Suprapubic skin (tissue), 4 donors: Measurements from ENCODE around the gene TMC6. TPM values are rescaled to one million over a fixed set of nuclear protein-coding genes. Genes with fewer than 3 reads are reported as not detected.

Source experiments
- DNase-seq, 2 donors: peaks; one replicate each; pipeline ENCODE4 v3.0.0-alpha.2; 2019; ENCODE audit warnings: low spot score in 2 of 2
- H3K27ac ChIP-seq: fragments of 200-600 bp; sonication (generic); one replicate; pipeline ENCODE4 v1.5.1; 2019
- H3K27me3 ChIP-seq: fragments of 200-600 bp; sonication (generic); one replicate; pipeline ENCODE4 v1.5.1; 2019
- H3K36me3 ChIP-seq: fragments of 200-600 bp; sonication (generic); one replicate; pipeline ENCODE4 v1.5.1; 2019
- H3K4me1 ChIP-seq: fragments of 200-600 bp; sonication (generic); one replicate; pipeline ENCODE4 v1.5.1; 2019
- H3K4me3 ChIP-seq: fragments of 200-600 bp; sonication (generic); one replicate; pipeline ENCODE4 v1.5.1; 2019; ENCODE audit warnings: mild to moderate bottlenecking
- H3K9me3 ChIP-seq: fragments of 200-600 bp; sonication (generic); one replicate; pipeline ENCODE4 v1.5.1; 2019
- CTCF ChIP-seq, 2 donors: fragments of 200-600 bp in 1 of 2; fragments of 450-650 bp in 1 of 2; sonication (generic) in 1 of 2; IDR thresholded peaks; one replicate each; pipeline ENCODE4 v1.5.1; 2016 to 2019; ENCODE audit warnings: antibody characterized with exemption in 2 of 2, mild to moderate bottlenecking in 1 of 2, moderate library complexity in 1 of 2
- EP300 ChIP-seq: sonication (generic); formaldehyde crosslinking; IDR thresholded peaks from one replicate; pipeline ENCODE4 v1.6.1; 2017; ENCODE audit warnings: antibody characterized with exemption
- POLR2A ChIP-seq, 2 donors: fragments of 450-650 bp; IDR thresholded peaks; one replicate each; pipeline ENCODE4 v1.6.1; 2017; ENCODE audit warnings: antibody characterized with exemption in 2 of 2, mild to moderate bottlenecking in 2 of 2, moderate library complexity in 2 of 2
- POLR2AphosphoS5 ChIP-seq, 3 donors: sonication (generic); formaldehyde crosslinking; IDR thresholded peaks; one replicate each; pipeline ENCODE4 v1.6.1; 2017; ENCODE audit warnings: antibody characterized with exemption in 3 of 3
- WGBS: methylation state at CpG from one replicate; pipeline ENCODE4 v1.1.5; 2018; 5-methylcytosine and 5-hydroxymethylcytosine counted together
- total RNA-seq, 4 donors: library from RNA; depleted of rRNA; stranded (reverse); fragments of >200 nt; gene quantifications; one replicate each; pipeline ENCODE4 v1.1.0, GENCODE V29; 2016

TMC6 gene
- total RNA-seq, 4 donors from 2014 or later = 27.9 to 48.8 (median 32.0) TPM

- H3K9me3 ChIP-seq = no peaks in the 10 kb centered on the region
- no peak overlapping the region for H3K4me3 ChIP-seq
- no peak overlapping the region for H3K27ac ChIP-seq
- H3K27me3 ChIP-seq = no peaks in the 10 kb centered on the region
- H3K4me1 ChIP-seq = peaks cover 56% of the 10 kb centered on the region
- no peak for TF ChIP-seq CTCF (IDR thresholded peaks at IDR 0.05)
- TF ChIP-seq EP300 = no peak
- no peak for TF ChIP-seq POLR2A (IDR thresholded peaks at IDR 0.05)
- no peak for TF ChIP-seq POLR2AphosphoS5 (IDR thresholded peaks at IDR 0.05)
- no peak for DNase-seq
- peaks cover 53% of the 10 kb centered on the region for H3K36me3 ChIP-seq
- 86% methylated on average over 7 of the region's 12 CpGs for WGBS
Measured at GRCh38 chr17:78124836-78125137, 3.8 kb downstream of the TMC6 start.

DNA sequence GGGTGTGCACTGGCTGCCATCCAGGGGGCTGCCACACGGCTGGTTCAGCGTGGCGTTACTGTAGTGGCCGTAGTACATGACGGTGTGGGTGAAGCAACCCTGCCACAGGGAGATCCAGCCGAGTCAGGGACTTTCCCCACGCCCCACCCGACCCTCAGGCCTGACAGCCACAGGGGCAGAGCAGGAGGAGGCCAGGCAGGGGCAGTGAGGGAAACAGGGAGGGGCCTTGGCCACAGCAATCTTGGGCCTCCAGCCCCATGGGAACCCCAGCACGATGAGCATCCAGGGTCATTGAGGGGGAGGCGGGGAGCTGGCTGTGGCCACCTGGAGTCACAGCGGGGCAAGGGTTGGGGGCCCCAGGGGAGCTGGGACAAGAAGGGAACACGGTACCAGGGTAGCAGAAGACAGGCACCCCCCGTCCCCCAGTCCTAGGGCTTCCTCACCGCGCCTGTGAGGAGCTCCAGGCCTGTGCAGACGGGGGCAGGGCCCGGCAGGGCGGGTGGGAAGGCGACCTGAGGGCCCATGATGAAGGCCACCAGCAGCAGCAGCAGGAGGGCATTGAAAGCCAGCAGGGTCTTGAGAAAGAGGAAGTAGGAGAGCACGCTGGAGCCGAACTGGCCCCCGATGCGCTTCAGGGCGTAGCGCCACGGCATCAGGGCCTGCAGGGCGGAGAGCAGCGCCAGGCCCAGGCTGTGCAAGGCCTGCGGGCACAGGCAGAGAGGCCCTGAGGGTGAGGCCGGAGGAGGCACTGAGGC lies 4.3 kb downstream of the TMC6 start:
- DNase-seq = no peak
- 73% methylated on average over 16 of the region's 30 CpGs for WGBS
- no peaks in the 10 kb centered on the region for H3K9me3 ChIP-seq
- no peak overlapping the region for H3K4me3 ChIP-seq
- TF ChIP-seq POLR2A (IDR thresholded peaks at IDR 0.05) (no peak), POLR2AphosphoS5 (IDR thresholded peaks at IDR 0.05) (no peak), CTCF (IDR thresholded peaks at IDR 0.05) (no peak), EP300 (no peak)
- no peak overlapping the region for H3K27ac ChIP-seq
- no peaks in the 10 kb centered on the region for H3K27me3 ChIP-seq
- H3K4me1 ChIP-seq = peaks cover 52% of the 10 kb centered on the region
- H3K36me3 ChIP-seq = peaks cover 56% of the 10 kb centered on the region

GRCh38 chr17:78123258-78123929 lies 5.2 kb downstream of the TMC6 start:
- Histone ChIP-seq H3K27me3 (no peaks in the 10 kb centered on the region), H3K9me3 (no peaks in the 10 kb centered on the region), H3K4me1 (peaks cover 43% of the 10 kb centered on the region), H3K27ac (no peak overlapping the region), H3K4me3 (no peak overlapping the region), H3K36me3 (peaks cover 64% of the 10 kb centered on the region)
- no peak for DNase-seq
- 92% methylated on average over 5 of the region's 5 CpGs for WGBS
- TF ChIP-seq CTCF (IDR thresholded peaks at IDR 0.05) = no peak
- TF ChIP-seq EP300 = no peak

DNA sequence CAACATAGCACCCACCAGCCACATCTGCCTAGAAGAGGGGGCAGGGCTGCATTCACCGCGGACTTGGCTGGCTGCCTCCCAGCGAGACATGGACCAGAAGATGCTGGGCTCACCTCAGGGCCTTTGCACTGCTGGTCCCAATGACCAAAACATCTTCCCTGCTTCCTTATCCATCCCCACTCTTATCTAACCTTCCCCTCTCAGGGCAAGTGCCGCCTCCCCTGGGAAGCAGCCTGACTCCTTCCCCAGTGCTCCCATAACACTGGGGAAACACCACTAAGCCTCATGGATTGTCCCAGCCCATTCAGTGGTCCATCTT lies 5.7 kb downstream of the TMC6 start:
- H3K27me3 ChIP-seq = no peaks in the 10 kb centered on the region

DNA sequence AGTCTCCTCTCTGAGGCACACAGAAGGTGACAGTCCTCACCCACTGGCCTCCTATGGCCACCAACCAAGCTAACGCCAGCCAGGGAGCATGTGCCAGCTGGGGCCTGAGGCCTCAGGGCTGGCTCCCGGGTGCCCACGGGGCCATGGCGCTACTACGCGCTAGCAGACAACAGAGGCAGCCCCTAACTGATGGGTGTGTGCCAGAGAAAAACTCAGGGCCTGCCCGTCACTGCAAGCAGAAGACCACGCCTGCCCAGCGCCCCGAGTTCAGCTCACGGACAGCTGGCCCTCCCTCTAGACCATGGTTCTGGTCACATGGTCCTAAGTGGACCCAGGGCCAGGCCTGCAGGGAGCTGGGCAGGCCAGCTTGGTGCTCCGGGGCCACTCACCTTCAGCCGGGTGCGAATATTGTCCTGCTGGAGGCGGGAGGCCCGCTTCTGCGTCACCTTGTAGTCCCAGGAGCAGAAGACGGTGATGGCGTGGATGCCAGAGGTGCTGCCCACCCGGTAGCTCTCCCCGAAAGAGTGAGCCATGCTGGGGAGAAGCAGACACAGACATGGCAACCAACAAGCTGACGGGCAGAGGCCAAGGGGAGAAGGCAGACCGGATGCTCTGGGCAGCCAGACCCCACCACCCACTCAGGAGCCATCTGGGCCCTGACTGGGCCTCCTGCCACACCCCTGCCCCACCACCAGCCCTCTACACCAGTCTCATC lies 6.2 kb downstream of the TMC6 start:
- DNase-seq = no peak
- no peak overlapping the region for H3K4me3 ChIP-seq
- no peaks in the 10 kb centered on the region for H3K27me3 ChIP-seq
- no peaks in the 10 kb centered on the region for H3K9me3 ChIP-seq
- H3K4me1 ChIP-seq = peaks cover 38% of the 10 kb centered on the region
- 76% methylated on average over 9 of the region's 23 CpGs for WGBS
- H3K27ac ChIP-seq = no peak overlapping the region
- TF ChIP-seq POLR2A (IDR thresholded peaks at IDR 0.05) (no peak), CTCF (IDR thresholded peaks at IDR 0.05) (no peak), POLR2AphosphoS5 (IDR thresholded peaks at IDR 0.05) (no peak), EP300 (no peak)
- H3K36me3 ChIP-seq = peaks cover 64% of the 10 kb centered on the region

More for the DNA sequence above, 5.7 kb downstream of the TMC6 start:
- no peaks in the 10 kb centered on the region for H3K9me3 ChIP-seq
- peaks cover 39% of the 10 kb centered on the region for H3K4me1 ChIP-seq
- H3K4me3 ChIP-seq = no peak overlapping the region
- no peak overlapping the region for H3K27ac ChIP-seq
- WGBS = 90% methylated on average over 4 of the region's 4 CpGs
- no peak for DNase-seq
- TF ChIP-seq EP300 (no peak), POLR2A (IDR thresholded peaks at IDR 0.05) (no peak), POLR2AphosphoS5 (IDR thresholded peaks at IDR 0.05) (no peak)
- H3K36me3 ChIP-seq = peaks cover 64% of the 10 kb centered on the region
